Transverse colon (tissue), 4 donors: ENCODE measurements around the gene PTK7.

ENCODE experiments used
- CTCF ChIP-seq, 5 experiments: fragments of 200-600 bp in 3 of 5; fragments of 450-650 bp in 2 of 5; sonication (generic) in 3 of 5; IDR thresholded peaks; 1 replicate in 2 of 5; 2 replicates in 3 of 5; pipeline ENCODE4 v1.5.1; 2016 to 2017; ENCODE audit warnings: antibody characterized with exemption in 5 of 5, inconsistent platforms in 3 of 5, mild to moderate bottlenecking in 2 of 5, moderate library complexity in 1 of 5
- EP300 ChIP-seq: sonication (generic); formaldehyde crosslinking; IDR thresholded peaks from one replicate; pipeline ENCODE4 v1.6.1; 2017; ENCODE audit warnings: antibody characterized with exemption, low read depth
- POLR2A ChIP-seq: fragments of 450-650 bp; IDR thresholded peaks from one replicate; pipeline ENCODE4 v1.6.1; 2016; ENCODE audit warnings: antibody characterized with exemption, mild to moderate bottlenecking, moderate library complexity
- POLR2AphosphoS5 ChIP-seq, 3 donors: sonication (generic); formaldehyde crosslinking; IDR thresholded peaks; one replicate each; pipeline ENCODE4 v1.6.1; 2016; ENCODE audit warnings: antibody characterized with exemption in 3 of 3

DNA sequence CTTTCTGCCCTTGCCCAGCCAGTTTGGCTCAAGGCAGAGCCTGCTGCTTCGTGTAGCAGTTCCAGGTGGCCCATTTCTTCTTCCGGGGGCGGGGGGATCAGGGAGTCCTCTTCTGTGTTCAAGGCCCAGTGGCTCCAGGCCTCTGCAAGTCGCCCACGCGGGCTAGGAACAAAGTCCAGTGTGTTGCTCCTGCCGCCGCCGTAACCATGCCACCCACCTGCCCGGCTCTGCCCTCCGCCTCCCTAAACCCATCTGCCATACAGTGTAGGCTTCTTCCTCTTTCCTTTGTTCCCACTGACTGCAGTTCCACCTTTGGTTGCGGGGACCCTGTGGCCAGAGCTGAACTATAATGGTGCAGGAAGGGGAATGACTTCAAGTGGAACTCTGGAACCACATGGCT, 51.1 kb downstream of the PTK7 start:
- no peak for TF ChIP-seq CTCF (IDR thresholded peaks at IDR 0.05)
- no peak for TF ChIP-seq EP300
- no peak for TF ChIP-seq POLR2A
- no peak for TF ChIP-seq POLR2AphosphoS5 (IDR thresholded peaks at IDR 0.05)
